ENCODE data around the gene BICD2.
A peak's percentile ranks its signal among the peaks of the same experiment; 100 is the strongest.
"Not testable (repeated sequence)": the region's sequence is repeated elsewhere in the genome, so short reads cannot be mapped to it uniquely, and the experiment has no call there.

Gene BICD2

GRCh38 chr9:92770360-92770995 lies 5.8 kb upstream of the BICD2 start:
- no peak for DNase-seq (ENCODE audit: low read depth in 2 of 2)

GRCh38 chr9:92769990-92770359 lies 5.3 kb upstream of the BICD2 start:
- no peak for DNase-seq (ENCODE audit: low read depth in 2 of 2)

DNA sequence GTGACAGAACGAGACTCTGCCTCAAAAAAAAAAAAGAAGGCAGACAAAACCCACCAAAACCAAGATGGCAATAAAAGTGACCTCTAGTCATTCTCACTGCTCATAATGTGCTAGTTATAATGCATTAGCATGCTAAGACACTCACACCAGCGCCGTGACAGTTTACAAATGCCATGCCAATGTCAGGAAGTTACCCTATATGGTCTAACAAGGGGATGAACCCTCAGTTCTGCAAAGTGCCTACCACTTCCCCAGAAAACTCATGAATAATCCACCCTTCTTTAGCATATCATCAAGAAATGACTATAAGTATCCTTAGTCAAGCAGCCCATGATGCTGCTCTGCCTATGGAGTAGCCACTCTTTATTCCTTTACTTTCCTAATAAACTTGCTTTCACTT lies 4.7 kb upstream of the BICD2 start:
- no peak for DNase-seq (ENCODE audit: low read depth in 2 of 2)

DNA sequence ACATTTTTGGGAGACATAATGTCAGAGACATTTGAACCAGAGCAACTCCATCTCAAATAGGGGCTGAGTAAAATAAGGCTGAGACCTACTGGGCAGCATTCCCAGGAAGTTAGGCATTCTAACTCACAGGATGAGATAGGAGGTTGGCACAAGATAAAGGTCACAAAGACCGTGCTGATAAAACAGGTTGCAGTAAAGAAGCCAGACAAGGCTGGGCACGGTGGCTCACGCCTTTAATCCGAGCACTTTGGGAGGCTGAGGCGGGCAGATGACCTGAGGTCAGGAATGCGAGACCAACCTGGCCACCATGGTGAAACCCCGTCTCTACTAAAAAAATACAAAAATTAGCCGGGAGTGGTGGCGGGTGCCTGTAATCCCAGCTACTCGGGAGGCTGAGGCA lies 4.2 kb upstream of the BICD2 start:
- not testable (repeated sequence) for DNase-seq (ENCODE audit: low read depth in 2 of 2)

GRCh38 chr9:92767066-92768054 lies 2.7 kb upstream of the BICD2 start:
- no peak for DNase-seq (ENCODE audit: low read depth in 2 of 2)

DNA sequence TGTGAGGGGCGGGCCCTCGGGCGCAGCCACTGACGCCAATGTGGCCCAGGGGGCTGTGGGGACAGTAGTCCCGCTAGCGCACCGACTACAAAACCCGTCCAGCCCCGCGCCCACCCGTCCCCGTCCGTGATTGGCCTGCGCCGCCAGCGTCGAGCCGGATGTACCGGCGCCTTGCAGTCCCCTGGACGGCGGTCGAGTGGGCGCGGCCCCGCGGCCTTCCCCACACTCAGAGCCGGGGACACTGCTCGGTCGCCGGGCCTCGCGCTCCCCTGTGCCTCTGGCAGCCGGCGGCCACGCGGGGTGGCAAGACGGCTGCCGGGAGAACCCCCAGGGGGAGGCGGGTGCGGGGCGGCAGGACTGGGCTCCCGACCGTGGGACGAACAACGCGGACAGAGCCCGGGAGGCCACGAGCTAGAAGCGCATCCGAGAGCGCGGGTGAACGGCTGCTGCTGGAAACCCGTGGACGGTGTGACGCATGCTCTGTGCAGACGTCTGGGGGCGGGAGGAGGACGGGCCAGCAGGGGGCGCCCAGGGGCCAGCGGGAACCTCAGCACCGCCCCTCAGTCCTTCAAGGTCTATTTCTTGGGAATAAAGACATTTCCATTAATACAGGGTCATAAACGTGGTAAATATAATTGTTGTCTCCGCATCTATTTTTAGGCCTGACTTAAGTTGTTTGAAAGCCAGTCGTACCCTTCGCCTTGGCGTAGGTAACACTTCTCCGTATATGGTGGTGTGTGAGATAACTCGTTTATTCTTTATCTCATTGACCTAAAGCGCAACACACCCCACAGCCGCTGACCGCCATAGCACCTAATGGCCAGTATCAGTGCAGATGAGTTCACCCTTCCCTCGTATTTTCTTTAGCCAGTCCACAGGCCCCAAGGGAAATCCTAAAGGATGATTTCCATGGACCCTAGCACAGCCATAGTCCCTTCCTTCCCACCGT lies 629 bp upstream of the BICD2 start:
- DNase-seq (ENCODE audit: low read depth in 2 of 2) = peak; percentile 84 to 93

DNA sequence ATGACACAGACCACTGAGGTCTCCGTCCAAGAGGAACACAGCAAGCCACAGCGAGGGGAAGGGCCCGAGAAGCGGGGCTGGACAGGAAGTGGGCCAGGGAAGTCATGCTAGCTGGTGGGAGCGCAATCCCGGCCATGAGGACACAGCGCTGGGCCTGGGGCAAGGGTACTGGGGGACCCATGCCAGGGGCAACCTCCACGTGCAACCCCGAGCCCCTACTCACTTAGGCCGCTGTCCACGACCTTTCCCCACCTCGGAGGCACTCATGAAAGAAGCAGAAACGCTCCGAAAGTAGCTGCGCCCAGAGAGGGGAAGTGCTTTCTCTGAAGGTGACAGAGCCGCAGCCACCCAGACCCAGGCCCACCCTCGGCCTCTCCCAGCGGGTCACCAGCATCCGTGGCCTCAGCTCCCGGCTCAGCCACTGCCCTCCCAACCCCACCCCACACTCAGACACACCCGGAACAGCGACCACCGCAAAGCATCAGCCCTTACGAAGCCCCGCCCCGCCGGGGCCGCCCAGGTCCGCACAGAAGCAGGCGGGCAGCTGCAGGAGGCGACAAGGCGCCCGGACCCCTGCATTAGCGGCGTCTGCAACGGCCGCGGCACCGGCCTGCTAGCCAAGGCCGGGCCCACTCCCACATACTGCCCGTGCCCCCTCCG lies 782 bp downstream of the BICD2 start:
- peak in 1 of 2 donors; percentile 16 for DNase-seq (ENCODE audit: low read depth in 2 of 2)

- DNase-seq (ENCODE audit: low read depth in 2 of 2) = no peak
These were observed 1.6 kb downstream of the BICD2 start for GRCh38 chr9:92762781-92763708.

DNA sequence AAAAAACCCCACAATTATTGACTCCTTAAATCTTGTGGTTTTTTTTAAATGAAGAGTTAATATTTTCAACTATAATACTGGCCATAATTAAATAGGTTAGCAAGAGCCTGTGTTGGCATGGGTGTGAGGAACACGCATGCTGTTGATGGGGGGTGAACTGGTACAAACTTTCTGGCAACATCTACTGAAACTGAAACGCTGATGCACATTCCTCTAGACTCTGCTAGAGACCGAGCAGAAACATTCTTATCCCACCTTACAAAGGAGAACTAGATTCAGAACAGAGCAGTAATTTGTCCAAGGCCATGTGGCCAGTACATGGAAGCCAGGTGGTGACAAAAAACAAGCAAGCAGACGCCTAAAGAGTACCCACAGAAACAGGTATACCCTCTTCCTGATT lies 2.4 kb downstream of the BICD2 start:
- no peak for DNase-seq (ENCODE audit: low read depth in 2 of 2)

- DNase-seq (ENCODE audit: low read depth in 2 of 2) = no peak
These were observed 2.9 kb downstream of the BICD2 start for GRCh38 chr9:92761686-92762085.

GRCh38 chr9:92760494-92760893 lies 4.1 kb downstream of the BICD2 start:
- no peak for DNase-seq (ENCODE audit: low read depth in 2 of 2)

DNA sequence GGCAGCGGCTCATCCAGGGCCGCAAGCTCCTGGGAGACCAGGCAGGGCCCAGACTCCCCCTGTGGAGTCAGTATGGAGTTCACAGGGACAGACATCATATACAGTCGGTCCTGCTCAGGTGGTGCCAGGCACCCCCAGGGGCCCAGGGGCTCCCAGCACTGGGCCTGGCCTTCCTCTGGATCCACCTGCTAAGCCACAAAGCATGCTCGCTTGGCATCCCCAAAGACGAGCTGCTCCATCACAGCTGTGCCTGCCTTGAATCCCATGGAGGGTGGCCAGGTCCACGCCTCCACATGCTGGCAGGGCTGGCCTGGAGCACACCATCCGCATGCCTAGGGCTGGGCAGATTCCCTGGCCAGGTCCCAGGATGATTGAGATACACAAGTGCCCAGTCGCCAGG lies 4.6 kb downstream of the BICD2 start:
- DNase-seq (ENCODE audit: low read depth in 2 of 2) = no peak

- DNase-seq (ENCODE audit: low read depth in 2 of 2) = no peak
These were observed 5.2 kb downstream of the BICD2 start for GRCh38 chr9:92759446-92759845.

- no peak for DNase-seq (ENCODE audit: low read depth in 2 of 2)
These were observed 7.8 kb downstream of the BICD2 start for GRCh38 chr9:92756792-92757191.

DNA sequence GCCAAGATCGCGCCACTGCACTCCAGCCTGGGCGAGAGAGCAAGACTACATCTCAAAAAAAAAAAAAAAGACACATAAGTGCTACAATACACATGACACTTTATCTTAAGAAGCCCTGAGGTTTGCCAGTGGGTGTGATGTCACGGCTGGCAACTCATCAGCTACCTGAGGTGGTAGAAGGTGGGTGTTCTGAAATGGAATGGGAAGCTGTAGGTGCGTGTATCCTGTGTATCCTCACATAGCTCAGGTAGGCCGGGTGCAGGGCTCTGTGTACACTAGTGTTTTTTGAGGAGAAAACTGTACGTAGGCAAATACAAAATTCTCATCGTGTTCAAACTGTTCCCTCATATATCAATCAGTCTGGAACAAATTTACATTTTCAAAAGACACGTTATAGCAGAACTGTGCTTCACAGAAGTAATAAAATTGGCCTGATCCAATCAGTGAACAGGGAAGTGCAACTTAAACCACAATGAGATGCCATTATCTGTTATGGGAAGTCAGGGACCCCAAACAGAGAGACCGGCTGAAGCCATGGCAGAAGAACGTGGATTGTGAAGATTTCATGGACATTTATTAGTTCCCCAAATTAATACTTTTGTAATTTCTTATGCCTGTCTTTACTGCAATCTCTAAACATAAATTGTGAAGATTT lies 10.4 kb downstream of the BICD2 start:
- no peak for DNase-seq (ENCODE audit: low read depth in 2 of 2)

DNA sequence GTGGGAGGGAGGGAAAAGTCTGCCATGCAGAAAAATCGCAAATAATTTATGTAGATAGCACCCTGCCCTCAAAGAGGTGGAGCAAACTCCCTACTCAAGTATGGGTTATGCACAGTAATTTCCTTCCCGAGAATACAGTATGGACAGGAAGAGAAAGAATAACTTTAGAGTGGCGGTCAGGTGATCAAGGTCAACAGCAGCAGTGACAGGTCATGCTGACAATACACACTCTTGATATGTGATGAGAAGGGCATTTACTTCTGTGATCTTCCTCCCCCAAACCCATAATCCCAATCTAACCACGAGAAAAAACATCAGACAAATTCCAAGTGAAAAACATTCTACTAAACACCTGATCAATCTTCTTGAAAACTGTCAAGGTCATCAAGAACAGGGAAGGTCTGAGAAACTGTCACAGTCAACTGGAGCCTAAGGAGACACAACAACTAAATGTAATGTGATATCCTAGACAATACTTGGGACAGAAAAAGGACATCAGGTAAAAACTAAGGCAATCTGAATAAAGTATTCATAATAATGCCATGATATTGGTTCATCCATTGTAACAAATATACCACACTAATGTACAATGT lies 11.7 kb downstream of the BICD2 start:
- no peak for DNase-seq (ENCODE audit: low read depth in 2 of 2)

DNA sequence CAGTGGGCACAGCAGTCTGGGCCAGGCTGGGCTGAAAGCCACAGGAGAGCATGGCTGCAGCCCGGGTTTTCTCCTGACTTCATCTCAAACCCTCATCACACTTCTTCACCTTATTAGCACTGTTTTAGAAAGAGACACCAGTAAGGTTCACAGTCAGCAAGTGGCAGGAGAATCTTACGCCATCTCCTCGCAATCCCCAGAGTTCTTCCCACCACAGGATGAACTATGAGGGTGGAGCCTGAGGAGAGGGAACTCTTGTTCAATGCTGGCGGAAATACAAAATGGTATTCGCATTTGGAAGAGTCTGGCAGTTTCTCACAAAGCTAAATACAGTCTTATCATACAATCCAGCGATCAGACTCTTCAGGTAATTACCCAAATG lies 14.7 kb downstream of the BICD2 start:
- DNase-seq (ENCODE audit: low read depth in 2 of 2) = no peak

- no peak for DNase-seq (ENCODE audit: low read depth in 2 of 2)
These were observed 15.3 kb downstream of the BICD2 start for GRCh38 chr9:92749071-92749933.

GRCh38 chr9:92748233-92748497 lies 16.5 kb downstream of the BICD2 start:
- no peak for DNase-seq (ENCODE audit: low read depth in 2 of 2)

Data from activated CD4-positive, alpha-beta T cell treated with anti-CD3 and anti-CD28 coated beads for 24 hours (primary cell).